ENCODE data around the gene MFSD2A.
"Not testable (repeated sequence)": the region's sequence is repeated elsewhere in the genome, so short reads cannot be mapped to it uniquely, and the experiment has no call there.

MFSD2A gene

DNA sequence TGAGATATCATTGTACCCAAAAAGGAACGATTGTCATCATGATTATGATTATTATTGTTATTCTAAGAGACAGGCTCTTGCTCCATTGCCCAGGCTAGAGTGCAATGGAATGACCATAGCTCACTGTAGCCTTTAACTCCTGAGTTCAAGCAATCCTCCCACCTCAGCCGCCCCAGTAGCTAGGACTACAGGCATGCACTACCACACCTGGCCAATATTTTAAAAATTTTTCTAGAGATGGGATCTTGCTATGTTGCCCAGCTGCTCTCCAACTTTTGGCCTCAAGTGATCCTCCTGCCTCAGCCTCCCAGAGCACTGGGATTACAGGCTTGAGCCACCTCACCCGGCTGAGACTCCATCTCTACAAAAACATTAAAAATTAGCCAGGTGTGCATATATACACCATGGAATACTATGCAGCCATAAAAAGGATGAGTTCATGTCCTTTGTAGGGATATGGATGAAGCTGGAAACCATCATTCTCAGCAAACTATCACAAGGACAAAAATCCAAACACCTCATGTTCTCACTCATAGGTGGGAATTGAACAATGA is 52.6 kb downstream of the MFSD2A start:
- not testable (repeated sequence) for DNase-seq

DNA sequence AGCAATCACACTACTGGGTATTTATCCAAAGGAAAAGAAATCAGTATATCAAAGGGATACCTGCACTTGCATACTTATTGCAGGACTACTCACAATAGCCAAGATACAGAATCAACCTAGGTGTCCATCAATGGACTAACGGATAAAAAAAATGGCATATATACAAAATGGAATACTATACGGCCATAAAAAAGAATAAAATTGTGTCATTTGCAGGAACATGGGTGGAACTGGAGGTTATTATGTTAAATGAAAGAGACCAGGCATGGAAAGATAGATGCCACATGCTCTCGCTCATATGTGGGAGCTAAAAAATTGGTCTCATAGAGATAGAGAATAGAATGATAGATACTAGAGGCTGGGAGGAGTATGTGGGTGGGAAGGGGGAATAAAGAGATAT is 56.3 kb downstream of the MFSD2A start:
- no peak for DNase-seq

DNA sequence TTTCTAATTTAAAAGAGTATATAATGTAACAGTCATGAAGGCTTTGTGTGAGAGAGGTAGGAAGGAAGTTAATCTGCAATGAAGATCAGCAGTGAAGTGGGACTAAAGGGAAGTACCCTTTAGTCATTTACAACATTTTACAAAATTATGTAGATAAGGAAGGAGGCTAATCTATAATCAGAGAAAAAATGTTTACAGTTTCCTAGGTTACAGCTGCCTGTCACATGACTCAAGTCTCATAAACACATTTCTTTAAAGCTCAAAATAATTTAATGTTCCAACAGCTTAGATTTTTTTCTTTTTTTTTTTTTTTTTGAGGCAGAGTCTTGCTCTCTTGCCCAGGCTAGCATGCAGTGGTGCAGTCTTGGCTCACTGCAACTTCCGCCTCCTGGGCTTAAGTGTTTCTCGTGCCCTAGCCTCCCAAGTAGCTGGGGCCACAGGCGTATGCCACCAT is 59.3 kb downstream of the MFSD2A start:
- DNase-seq, result no peak

DNA sequence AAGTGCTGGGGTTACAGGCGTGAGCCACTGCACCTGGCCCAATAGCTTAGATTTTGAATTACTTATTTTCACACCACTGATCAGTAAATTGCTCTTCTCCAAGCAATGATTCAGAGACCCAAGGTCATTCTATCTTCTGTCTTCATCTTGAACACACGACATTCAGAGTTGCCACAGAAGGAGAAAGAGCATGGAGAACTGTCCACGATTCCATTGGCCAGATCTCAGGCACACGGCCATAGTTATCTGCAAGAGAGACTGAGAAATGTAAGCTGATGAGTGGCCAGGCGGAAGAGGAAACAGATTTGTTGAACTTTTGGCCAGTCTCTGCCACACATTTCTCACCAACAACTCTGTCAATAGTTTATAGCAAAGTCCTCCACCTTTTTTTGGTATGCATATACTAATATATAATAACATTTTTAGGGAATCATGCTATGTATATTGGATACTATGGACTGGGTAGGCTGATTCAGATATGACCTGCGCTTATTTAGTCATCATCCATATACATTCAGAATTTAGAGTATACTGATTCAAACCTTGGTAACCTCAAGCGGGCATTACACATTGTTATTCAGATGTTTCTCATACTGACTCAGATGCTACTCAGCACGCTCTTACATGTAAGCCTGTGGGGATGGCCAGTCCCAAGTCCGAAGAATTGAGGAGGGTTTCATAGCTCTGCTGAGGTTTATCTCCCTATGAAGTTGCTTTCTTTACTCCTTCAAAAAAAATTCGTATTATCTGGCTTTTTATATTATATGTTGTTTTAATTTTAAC is 60.1 kb downstream of the MFSD2A start:
- DNase-seq, result no peak

DNA sequence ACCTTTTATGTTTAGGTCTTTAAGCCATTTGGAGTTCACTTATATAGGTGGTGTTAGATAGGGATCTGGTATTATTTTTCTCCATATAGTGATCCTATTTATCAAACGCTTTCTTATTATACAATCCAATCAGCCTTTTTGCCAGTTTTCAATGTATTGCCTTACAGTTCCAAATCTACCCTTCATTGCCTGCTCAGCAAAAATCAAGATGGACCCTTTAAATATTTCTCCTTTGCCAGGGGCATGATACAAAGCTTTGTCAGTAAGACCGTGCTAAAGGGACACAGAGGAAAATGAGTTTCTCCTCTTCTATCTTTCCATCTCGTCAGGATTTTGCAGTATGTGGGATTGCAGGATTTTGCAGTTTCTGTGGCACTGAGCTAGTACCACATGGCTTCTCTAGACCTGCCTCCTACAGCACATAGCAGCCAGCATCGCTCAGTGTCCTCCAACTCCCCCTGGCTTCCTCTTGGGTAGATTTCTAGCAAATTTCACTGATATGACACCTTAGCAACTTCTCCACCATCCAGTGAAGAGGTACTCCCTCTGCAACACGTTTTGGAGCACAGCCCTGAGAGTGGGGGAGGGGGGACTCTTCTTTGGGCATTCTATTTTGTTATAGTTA is 63.1 kb downstream of the MFSD2A start:
- no peak for DNase-seq
